Measurements from ENCODE around the gene EIF2S3.
"Not testable (repeated sequence)": the region's sequence is repeated elsewhere in the genome, so short reads cannot be mapped to it uniquely, and the experiment has no call there.

EIF2S3 gene

GRCh38 chrX:24054182-24055042 lies at the start of gene EIF2S3:
Gene EIF2S3 (plus strand): TSS chrX:24054956. CDS start chrX:24054969, 13 bp downstream.
- peak; percentile 72 for DNase-seq

GRCh38 chrX:24005028-24005427 lies 49.7 kb upstream of the EIF2S3 start:
- no peak for DNase-seq

- no peak for DNase-seq
Observed at GRCh38 chrX:24005867-24006266, 48.9 kb upstream of the EIF2S3 start.

- DNase-seq = no peak
Observed at GRCh38 chrX:24012266-24012665, 42.5 kb upstream of the EIF2S3 start.

GRCh38 chrX:24014388-24015018 lies 40.3 kb upstream of the EIF2S3 start:
- no peak for DNase-seq

DNA sequence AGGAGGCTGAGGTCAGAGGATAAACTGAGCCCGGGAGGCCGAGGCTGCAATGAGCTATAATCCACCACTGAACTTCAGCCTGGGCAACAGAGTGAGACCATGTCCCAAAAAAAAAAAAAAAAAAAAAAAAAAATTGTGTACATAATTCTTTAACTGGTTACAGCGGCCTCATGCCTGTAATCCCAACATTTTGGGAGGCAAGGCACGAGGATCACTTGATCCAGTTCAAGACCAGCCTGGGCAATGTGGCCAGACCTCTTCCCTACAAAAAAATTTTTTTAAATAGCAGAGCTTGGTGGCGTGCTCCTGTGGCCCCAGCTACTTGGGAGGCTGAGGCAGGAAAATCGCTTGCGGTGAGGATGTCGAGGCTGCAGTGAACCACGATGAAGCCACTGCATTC lies 37.1 kb upstream of the EIF2S3 start:
- no peak for DNase-seq

GRCh38 chrX:24018809-24019208 lies 35.9 kb upstream of the EIF2S3 start:
- DNase-seq = no peak

DNA sequence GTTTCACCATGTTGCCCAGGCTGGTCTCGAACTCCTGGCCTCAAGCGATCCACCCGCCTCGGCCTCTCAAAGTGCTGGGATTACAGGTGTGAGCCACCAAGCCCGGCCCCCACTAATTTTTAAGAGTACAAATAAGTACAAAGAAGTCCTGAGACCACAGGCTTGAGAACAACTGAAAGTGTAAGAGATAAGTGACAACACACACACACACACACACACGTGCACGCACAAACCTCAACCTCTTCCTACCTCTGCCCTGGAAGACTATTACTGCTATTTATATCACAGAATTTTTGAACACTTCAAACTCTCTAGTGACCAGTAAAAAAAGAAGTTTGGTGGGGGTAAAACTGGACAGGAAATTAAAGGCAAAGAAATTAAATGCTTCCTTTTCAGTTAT lies 35.3 kb upstream of the EIF2S3 start:
- no peak for DNase-seq

DNA sequence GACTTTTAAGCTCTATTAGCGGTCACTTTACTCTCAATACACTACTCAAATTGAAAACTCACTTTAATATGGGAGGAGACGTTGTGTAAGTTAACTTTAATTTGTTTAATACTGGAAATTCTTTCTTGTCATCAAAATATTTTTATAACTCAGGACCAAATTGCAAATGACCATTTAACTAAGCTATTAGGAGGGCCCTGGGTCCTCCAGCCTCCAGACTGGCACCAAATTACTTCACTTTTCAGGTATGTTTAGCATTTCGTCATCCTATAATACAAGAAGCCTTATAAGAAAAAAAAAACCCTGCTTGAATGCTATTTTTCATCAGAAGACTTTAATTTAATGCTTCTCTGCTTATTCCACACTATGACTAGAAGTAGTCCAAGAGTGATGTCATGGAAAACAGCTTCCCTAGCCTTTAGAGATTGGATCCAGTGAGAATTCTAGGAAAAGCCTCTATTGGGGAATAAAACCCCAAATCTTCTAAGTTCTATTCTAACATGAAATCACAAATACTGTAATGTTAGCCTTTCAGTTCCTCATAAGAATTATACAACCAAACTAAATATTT lies 34.4 kb upstream of the EIF2S3 start:
- DNase-seq = no peak

DNA sequence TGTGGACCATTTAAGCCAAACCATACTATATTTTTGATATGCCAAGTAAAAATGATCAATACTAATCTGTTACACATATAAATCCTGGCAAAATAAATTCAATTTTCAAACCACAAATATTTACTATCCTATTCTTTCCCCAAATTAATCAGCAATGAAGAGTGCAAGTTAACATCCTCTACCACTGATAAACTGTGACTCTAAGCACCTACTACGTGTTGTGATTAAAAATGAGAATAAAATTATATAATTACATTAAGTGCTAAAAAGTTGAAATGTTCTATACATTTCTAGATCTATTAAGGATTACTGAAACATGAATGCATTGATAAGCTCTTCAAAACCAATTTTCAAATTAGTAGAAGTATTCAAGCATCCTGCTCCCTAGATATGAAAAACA lies 31.2 kb upstream of the EIF2S3 start:
- DNase-seq = no peak

- no peak for DNase-seq
Observed at GRCh38 chrX:24023972-24024669, 30.6 kb upstream of the EIF2S3 start.

GRCh38 chrX:24024819-24025740 lies 29.7 kb upstream of the EIF2S3 start:
- peak; percentile 62 for DNase-seq

DNA sequence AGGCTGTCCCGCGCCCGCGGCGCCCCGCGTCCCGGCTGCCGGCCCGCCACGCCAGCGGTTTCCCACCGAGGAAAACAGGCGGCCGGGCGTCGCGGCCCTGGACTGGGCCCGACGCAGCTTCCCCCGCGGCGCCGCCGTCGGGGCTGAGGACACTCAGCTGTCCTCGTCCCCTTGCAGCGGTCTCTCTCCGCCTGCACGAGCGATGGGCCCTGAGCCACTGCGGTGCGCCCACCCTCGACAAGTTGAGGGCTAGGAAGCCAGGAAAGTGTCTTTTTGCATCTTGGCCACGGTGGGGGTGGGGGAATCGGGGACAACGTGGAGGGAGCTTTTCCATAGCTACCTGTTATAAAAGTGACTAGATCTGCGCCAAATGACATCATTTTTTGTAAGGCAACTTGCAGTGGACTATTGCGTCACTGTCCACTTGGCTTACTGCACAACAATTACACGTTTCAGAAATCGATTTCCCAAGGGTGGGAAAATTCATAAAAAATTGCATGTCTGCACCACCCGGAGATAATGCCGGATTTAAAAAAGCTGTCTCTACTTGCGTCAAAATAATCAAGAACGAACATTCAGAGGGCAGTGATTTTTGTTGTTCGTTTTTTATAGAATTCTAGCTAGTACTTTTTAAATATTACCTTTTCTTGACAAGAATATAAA lies 28.9 kb upstream of the EIF2S3 start:
- DNase-seq = no peak

DNA sequence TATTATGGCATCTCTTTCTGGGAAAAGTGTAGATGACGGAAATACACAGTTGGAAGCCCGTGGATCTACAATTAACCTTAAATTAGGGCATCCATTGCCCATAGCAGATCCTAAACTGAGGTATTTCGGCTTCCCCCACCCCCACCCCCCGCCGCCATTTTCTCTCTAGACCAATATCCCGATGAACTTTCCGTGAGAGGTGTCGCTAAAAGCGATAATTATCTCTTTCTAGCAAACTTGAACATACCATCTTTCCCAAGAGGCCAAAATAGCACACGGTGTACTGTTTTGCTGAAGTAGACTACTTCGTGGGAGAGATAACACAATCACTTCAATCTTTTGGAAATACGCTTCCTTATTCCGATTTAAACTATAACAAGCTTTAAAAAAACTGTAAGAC lies 28.3 kb upstream of the EIF2S3 start:
- no peak for DNase-seq

DNA sequence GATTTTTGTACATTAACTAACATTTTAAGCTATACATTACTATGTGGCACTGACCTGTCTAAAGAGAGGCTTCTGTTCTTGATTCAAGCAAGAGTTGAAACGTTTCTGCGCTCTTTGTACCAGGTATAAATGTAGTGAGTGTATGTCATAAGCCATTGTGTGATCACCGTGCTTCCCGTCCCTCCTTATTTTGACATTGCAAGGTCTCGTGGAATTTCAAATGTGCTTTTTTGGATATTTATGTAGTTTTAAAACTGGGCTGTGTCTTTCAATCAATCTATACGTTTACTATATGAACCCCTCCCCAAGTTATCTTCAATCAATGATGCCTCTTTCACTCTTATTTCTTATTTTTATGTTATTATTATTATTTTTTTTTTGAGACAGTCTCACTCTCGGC lies 27.7 kb upstream of the EIF2S3 start, which contains the start of gene KLHL15:
Gene KLHL15, minus strand, starts transcription at position 101 of the 400 bp plus-strand sequence. CDS start 20,493 bp downstream, outside the sequence.
- no peak for DNase-seq

GRCh38 chrX:24027985-24028384 lies 26.8 kb upstream of the EIF2S3 start:
- DNase-seq = no peak

DNA sequence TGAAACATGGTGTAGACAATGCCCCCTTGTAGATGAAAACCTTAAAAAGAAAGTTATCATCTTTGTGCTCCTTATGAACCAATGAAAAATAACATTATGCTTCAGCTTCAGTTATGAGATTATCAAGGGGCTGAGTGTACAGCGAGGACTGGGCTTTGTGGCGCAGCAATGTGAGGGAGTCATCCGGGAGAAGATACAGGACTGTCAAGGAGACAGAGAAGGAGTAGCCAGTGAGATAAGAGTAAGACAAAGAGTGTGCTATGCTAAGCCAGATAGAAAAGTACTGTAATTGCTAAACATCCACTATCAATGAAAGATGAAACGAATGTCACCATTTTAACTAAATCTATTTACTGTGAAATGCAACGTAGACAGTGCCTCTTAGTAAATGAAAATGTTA lies 24.2 kb upstream of the EIF2S3 start:
- no peak for DNase-seq

- DNase-seq = no peak
Observed at GRCh38 chrX:24034485-24034884, 20.3 kb upstream of the EIF2S3 start.

DNA sequence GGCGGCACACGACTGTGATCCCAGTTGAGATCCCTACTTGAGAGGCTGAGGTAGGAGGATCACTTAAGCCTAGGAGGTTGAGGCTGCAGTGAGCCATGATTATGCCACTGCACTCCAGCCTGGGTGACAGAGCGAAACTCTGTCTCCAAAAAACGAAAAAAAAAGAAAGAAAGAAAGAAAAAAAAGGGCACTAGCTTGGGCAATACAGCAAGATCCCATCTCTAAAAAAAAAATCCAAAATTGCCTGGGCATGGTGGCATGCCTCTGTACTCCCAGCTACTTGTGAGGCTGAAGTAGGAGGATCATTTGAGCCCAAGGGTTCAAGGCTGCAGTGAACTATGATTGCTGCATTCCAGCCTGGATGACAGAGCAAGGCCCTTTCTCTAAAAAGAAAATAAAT lies 17.0 kb upstream of the EIF2S3 start:
- DNase-seq = no peak

DNA sequence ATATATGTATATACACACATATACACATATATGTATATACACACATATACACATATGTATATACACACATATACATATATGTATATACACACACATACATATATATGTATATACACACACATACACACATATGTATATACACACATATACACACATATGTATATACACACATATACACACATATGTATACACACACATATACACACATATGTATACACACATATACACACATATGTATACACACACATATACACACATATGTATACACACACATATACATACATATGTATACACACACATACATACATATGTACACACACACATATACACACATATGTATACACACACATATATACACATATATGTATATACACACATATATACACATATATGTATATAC lies 8.7 kb upstream of the EIF2S3 start:
- not testable (repeated sequence) for DNase-seq

GRCh38 chrX:24049643-24050042 lies 5.1 kb upstream of the EIF2S3 start:
- not testable (repeated sequence) for DNase-seq
